COLO668 (cell line): ENCODE results near the gene METTL25B.

Source experiments
- DNase-seq: peaks from one replicate; lab custom pipeline; 2025; ENCODE audit not compliant: unreplicated experiment; lab: John Stamatoyannopoulos, UW

Gene METTL25B

GRCh38 chr1:156700736-156701531 is 27.3 kb upstream of the METTL25B start:
- DNase-seq: no peak

DNA sequence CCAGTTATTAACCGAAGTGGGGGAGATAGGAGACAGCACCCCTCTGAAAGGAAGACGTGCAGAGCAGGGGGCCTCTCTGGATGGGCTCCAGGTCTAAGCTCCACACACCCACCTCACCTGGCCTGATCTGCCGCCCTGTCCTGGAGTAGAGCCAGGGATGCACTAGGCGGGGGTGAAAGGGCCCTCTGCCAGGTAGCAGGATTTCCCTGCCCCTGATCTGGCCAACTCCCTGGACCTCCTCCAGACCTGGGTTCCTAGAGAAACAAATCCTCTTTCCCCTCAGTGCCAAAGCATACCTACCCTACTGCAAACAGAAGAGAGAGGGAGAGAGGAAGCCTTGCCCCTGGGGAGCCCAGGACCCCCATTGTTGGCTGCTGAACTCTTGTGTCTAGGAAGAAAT is 24.9 kb upstream of the METTL25B start:
- no peak for DNase-seq

DNA sequence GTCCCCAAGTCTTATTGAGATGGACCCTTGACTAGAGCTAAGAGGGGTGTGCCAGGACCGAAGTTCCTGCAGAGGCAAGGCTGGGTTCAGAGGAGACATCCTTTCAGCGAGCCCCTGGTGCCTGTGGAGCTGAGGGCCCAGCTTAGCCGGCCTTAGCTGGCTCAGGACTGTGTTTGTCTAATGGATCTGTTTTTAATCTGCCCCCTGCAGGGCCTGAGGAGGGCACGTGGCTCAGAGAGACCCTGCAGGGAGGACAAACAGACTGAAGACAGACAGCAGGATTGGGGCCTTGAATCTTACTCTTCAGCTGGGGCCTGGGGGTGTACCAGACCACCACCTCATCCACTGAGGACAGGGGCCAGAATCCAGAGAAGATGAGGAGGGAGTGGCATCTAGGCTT is 24.5 kb upstream of the METTL25B start:
- no peak for DNase-seq

GRCh38 chr1:156704166-156704711 is 24.0 kb upstream of the METTL25B start:
- DNase-seq: no peak

DNA sequence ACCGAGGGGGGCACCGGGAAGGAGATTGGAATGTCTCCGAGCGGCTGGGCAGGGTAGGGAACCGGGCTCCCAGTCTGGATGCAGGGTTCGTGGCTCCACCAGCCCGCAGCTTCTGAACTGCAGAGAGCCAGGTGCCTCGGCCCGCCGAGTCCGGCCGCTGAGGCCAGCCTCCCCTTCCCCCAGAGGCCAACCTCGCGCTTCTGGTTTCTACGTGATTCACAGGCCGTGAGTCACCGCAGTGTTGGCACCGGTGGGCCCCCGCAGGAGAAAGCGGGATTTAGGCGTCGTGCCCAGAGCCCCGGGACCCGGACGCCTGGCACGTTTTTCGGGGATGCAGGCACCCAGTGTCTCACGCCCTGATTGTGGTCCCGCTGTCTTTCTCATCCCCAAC is 23.3 kb upstream of the METTL25B start:
- DNase-seq: peak; percentile 36

DNA sequence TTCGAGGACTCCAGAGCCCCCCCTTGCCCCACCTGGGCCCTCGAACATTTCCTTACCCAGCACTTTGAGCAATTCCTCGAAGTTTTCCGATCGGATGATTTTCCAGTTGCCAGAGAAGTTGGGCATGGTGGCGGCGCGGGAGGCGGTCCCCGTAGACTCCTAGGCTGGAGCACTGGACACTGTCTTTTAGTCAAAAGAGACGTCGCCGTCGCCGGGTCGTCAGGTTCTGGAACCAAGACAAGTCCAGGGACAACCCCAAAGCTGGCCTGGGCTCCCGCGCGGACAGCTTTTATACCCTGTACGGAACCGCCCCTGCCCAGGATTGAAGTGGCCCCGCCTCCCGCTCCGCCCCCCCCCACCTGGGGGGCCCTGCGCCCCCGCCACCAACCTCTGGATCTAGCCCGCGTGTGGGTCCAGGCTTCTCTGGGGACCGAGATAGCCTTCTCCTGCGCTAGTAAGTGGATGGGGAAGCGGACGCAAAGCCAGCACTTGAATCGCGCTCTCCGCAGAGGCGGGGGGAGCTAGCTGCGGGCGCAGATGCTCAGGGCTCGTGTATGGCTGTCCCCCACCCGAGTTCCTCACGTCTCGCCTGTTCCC is 22.9 kb upstream of the METTL25B start, which contains the start of gene CRABP2:
Gene CRABP2 (minus strand): TSS at position 263 of the 597 bp plus-strand sequence. CDS start 137 bp downstream, at position 126.
- peak; percentile 40 for DNase-seq

DNA sequence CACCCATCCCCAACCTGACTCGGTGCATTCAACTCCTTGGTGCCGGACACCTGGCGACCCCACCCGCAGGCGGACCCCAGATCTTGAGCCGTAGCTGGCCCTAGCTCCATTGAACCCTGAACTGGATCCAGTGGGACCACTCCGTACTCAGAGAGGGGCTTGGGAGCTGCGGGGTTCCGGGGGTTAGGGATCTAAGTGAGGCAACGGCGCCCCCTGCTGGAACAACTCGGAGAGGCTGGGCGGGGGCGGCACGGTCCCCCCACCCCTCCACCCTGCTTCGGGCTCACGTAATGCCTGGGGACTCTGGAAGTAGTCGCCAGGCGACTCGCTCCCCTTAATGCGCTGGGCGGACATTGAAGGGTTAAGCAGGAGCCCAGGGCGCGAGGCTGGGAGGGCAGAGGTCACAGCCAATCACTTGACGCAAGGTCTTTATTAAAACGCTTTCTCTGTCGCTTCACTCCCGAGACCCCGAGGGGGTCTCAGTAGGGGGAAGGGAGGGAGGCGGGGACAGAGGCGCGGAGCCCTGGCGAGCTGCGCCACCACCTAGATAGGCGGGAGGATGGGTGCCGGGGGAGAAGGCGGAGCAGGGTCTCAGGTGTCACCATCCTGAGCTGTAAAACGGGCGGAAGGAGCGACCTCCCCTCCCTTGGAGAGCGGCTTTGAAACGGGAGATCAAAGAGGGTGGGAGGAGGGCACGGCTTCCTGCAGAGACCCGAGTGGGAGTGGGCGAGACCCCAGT is 22.2 kb upstream of the METTL25B start:
- peak; percentile 66 for DNase-seq

DNA sequence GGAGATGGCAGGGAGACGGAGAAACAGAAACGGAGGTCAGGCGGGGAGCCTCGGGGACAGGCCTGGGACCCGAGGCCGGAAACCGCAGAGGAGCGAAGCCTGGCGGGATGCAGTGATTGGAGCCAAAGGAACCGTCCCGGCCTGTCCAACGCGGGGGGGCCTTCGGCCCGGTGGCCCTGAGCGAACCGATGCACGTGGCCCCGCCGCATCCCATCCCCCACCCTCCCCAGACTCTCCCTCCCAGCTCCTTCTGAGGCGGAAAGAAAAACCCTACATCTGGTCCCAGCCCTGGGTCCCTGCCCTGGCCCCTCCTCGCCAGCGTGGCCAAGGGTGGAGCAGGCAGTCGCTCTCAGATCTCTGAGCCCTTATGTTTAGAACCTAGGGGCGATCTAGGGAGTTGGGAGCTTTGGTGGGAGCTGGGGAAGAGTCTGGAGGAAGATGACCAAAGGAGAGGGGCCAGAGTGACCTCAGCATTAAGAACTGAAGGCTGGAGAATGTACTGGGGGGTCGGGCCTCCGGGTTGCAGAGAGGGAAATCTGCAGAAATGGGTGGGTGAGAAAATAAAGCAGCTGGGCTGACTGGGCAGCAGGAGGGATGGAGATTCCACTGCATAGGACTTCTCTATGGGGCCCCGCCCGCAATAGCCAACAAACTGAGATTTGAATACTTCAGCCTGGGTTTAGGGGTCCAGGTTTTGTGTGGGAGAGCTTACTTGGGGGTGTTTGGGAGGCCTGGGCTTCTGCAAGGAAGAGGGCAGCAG is 21.4 kb upstream of the METTL25B start:
- DNase-seq: peak; percentile 46

- no peak for DNase-seq
These were observed 20.7 kb upstream of the METTL25B start for GRCh38 chr1:156707417-156708217.

DNA sequence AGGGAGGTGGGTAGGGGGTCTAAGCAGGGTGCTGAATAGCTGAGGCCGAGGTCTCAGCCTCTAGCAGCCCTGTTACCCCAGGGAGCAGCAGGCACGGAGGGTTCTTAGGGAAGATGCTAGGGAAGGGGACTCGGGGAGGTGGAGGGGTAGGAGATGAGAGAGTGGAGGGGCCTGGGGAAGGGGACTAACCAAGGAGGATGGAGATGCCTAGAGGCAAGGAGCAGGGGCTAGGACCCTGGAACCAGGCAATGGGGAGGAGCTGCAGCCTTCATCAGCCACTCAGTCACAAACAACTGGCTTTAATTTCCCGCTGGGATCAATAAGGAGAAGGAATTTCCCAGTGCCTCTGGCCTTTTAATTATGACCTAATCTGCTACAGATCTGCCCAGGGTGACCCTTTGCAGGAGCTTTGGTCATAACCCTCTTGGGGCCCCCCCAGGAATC is 20.0 kb upstream of the METTL25B start:
- no peak for DNase-seq

DNA sequence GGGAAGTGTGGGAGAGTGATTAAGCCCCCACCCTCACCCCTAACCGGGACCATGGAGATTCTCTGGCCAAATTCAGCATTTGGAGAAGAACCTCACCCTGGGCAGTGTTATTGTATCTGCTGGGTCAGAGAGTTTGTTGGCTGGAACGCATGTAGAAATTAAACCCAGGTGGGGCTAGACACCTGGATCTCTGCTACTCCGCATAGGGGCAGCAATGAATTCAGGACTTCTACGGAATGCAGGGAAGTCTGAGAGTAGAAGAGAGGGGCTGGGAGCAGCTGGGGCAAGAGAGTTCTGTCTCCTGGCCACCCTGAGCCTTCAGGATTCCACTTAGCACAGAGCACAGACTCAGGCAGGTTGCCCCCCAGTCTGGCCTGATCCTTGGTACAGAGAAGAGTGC is 19.2 kb upstream of the METTL25B start:
- DNase-seq: no peak

DNA sequence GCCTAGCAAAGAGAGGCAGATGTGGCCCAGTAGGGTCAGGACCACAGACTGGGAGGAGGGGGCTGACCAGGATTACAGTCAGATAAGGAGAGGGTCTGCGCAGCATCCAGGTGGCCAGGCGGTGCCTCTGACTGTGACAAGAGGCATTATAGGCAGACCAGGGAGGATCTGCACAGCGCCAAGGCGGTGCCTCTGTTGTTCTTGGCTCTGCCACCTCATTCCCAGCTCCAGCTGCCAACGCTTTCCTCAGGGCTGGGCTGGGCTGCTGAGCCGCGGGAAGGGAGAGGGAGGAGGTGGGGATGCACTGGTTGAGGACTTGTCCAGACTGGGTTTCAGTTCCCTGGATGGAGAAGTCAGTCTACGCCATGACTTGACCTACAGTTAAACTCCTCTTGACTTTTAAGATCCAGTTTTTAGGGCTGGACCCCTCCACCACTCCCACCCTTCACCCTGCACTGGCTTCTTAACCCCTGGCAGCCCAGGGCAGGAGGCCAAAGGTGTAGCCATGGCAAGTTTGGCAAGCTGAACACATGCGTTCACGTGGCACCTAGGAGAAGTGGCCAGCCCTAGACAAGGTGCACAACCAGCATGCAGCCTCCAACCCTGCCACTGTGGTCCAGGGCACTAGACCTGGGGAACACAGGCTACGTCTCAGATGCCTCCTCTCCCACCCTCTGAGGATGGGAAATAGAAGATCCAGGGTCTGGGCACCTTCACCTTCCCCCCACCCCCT is 18.3 kb upstream of the METTL25B start:
- DNase-seq: peak; percentile 22

DNA sequence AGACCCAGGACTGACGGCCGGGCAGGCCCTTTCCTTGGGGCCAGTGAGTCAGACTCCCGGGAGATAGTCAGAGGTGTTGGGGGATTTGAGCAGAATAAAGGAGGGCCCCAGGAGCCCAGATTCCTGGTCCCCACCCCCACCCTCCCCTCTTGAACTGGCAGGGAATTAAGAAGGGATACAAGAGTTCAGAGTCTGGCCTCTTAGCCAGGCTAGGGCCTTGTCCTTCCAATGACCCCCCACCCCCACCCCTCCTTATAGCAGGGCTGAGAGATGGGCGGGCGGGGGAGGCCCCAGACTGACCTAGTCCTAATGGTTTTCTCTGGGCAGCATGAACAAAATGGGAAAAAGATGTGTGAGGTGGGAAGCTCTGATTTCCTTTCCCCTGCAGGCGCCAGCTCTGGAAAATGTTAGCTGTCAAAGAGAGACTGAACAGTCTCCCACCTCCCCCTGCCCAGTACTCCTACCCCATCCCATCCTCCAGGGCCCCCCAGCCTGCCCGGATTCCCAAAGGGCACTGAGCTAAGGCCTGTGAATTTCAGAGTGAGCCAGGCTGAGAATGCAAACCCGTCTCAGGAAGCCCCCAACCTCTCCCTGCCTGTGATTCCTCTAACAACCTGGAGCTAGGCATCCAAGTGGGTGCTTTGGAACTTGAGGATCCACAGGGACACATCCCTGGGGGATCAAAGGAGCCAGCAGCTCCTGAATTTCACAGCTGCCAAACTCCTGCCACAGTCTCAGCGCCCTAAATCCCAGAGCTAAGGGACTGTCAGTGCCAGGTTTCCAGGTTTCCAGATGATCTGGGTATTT is 17.1 kb upstream of the METTL25B start:
- no peak for DNase-seq

DNA sequence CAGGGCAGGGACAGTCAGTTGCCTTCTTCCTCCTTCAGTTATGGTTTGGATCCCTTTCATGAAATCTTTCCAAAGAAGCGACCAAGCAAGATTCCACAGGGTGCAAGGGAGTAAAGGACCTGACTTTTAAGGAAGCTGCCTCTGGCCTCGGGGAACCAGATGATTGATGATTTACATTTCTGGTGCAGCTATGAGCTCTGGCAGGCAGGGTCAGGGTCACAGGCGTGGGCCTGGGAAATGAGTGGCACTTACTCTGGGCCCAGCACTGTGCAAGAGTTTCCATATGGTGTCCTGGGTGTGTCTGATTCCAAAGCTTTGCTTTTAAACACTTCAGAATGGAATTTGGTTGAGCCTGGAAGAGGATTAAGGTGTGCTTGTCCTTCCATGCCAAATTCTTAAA is 15.6 kb upstream of the METTL25B start:
- no peak for DNase-seq

DNA sequence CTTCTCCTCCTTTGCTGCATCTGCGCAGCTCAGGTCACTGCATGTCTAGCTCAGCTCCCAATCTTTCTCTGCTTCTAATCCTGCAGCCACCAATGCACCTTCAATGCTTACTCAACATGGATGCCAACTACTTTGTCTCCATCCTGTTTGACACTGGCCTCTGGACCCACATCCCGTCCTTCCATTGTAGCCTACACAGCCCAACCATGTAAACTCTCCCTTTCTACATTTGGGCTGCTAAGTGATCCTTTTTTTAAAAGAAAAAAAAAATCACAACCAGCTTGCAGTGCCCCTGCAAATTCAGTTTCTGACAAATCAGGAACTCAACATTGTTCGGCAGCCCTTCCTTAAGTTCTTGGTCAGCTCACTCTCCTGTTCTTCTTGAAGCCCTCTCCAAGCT is 13.4 kb upstream of the METTL25B start:
- no peak for DNase-seq

GRCh38 chr1:156717351-156717750 is 10.9 kb upstream of the METTL25B start:
- DNase-seq: no peak

DNA sequence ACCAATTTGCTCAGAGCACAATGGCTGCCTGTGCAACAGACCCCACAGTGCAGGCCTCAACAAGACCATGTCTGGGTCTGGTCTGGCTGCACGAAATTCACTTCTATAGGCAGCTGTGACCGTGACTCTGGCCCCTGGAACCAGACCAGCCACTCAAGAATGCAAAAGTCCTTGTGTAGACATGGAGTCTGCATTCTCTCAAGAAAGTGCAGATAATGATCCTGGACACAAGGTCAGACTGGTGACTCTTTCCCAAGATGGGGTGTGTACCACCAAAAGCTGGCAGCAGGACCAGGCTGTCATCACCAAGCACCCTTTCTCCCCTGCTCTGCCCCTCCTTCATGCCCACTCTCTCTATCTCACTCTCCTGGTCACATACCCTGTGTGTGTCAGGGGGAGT is 7.1 kb upstream of the METTL25B start:
- no peak for DNase-seq

- DNase-seq: no peak
These were observed 6.7 kb upstream of the METTL25B start for GRCh38 chr1:156721535-156721934.
